Ovary (tissue), 9 donors: ENCODE measurements around the gene SSBP2. TPM values are rescaled to one million over a fixed set of nuclear protein-coding genes. Genes with fewer than 3 reads are reported as not detected.

ENCODE experiments used
- DNase-seq, 5 donors: peaks; one replicate each; pipeline ENCODE4 v3.0.0-alpha.2; 2019 to 2020
- H3K27ac ChIP-seq, 2 donors: fragments of 200-600 bp; one replicate each; pipeline versions ENCODE4 v1.5.1 to v1.8.0; 2019 to 2022
- H3K27me3 ChIP-seq: fragments of 200-600 bp; one replicate; pipeline ENCODE4 v1.8.0; 2022
- H3K36me3 ChIP-seq: fragments of 200-600 bp; sonication (generic); one replicate; pipeline ENCODE4 v1.5.1; 2019
- H3K4me1 ChIP-seq: one replicate; pipeline ENCODE4 v1.8.1; 2013; ENCODE audit warnings: mild to moderate bottlenecking, moderate library complexity; ENCODE audit not compliant: insufficient read depth
- H3K4me3 ChIP-seq: fragments of 200-600 bp; sonication (generic); one replicate; pipeline ENCODE4 v1.5.1; 2017
- H3K9me3 ChIP-seq, 2 donors: fragments of 200-600 bp in 1 of 2; sonication (generic) in 1 of 2; one replicate each; pipeline versions ENCODE4 v1.5.1 to v1.8.1; 2013 to 2019; ENCODE audit warnings: mild to moderate bottlenecking in 1 of 2, moderate library complexity in 1 of 2
- CTCF ChIP-seq, 3 donors: fragments of 450-650 bp in 2 of 3; fragments of 200-600 bp in 1 of 3; IDR thresholded peaks; one replicate each; pipeline versions ENCODE4 v1.5.1 to v1.8.0; 2016 to 2022; ENCODE audit warnings: antibody characterized with exemption in 3 of 3, mild to moderate bottlenecking in 1 of 3
- EP300 ChIP-seq: sonication (generic); formaldehyde crosslinking; IDR thresholded peaks from one replicate; pipeline ENCODE4 v1.6.1; 2017; ENCODE audit warnings: antibody characterized with exemption
- POLR2A ChIP-seq: fragments of 450-650 bp; IDR thresholded peaks from one replicate; pipeline ENCODE4 v1.6.1; 2017; ENCODE audit warnings: antibody characterized with exemption, mild to moderate bottlenecking, moderate library complexity
- WGBS, 3 donors: extraction: QIAGEN DNeasy Blood & Tissue Kit in 1 of 3; methylation state at CpG; one replicate each; pipeline versions ENCODE4 v1.1.5 to v1.1.7; 2013 to 2017; 5-methylcytosine and 5-hydroxymethylcytosine counted together
- intact Hi-C, 4 donors: fragments of 100-400 bp; cut with DNase I; formaldehyde crosslinking; loops; one replicate each; pipeline versions ENCODE4 v1.11.0 to v1.15.1; 2022 to 2023
- polyA plus RNA-seq, 2 donors: library from polyadenylated mRNA; stranded (reverse); fragments of 200-250 nt in 1 of 2; fragments of 350-450 nt in 1 of 2; fragmentation: Illumina TruSeq in 1 of 2; extraction: RNeasy Lipid Tissue Mini Kit (QIAGEN cat#74804) in 1 of 2; gene quantifications; one replicate each; pipeline ENCODE4 v1.2.3, GENCODE V29; 2013 to 2014
- total RNA-seq, 7 donors: library from RNA; depleted of rRNA in 2 of 7; stranded (reverse); fragments of >200 nt in 2 of 7; fragmentation: NEBNext Ultra II Directional in 3 of 7; extraction: Animal tissue kit (Norgen Biotek cat#: 25700) in 3 of 7; gene quantifications; one replicate each; pipeline versions ENCODE4 v1.1.0 to v1.2.4, GENCODE V29; 2016 to 2023
- donor health status: DM: no; HTN: no; CAD: no; lungs with moderate emphysema.
- donor health status: DM: no; HTN: no; CAD: no.
- donor health status: Bipolar disorder and iron deficiency.
- donor health status: DM: yes; HTN: yes; CAD: no.
- donor health status: DM: no; HTN: no; CAD: no.
- donor health status: DM: yes; HTN: yes; CAD: no.

Gene SSBP2
- total and polyA plus RNA-seq, 9 donors, result 40.5 to 126 (median 78.2) TPM

- Histone ChIP-seq H3K4me1 (peaks cover 9% of the 10 kb centered on the region), H3K27me3 (no peaks in the 10 kb centered on the region), H3K27ac (no peak overlapping the region), H3K36me3 (no peaks in the 10 kb centered on the region), H3K9me3 (no peaks in the 10 kb centered on the region), H3K4me3 (no peak overlapping the region)
- TF ChIP-seq CTCF (IDR thresholded peaks at IDR 0.05) (no peak), POLR2A (no peak), EP300 (no peak)
- intact Hi-C loops, result loop anchor here in 3 of 4 donors (2.0 to 5.0 kb wide), 4 partner anchors 37 to 63 kb away; partner anchors contain the start of gene SSBP2 (in 2 of the 3)
- 75 to 84% (median 82%) methylated on average over 5 of the region's 5 CpGs for WGBS, 3 donors
- no peak for DNase-seq
These were observed 38.1 kb upstream of the SSBP2 start for GRCh38 chr5:81789033-81789432.

- DNase-seq, result no peak
- H3K27ac ChIP-seq, result no peak overlapping the region
- WGBS, 3 donors, result 35 to 43% (median 42%) methylated on average over 2 of the region's 2 CpGs
These were observed 37.4 kb upstream of the SSBP2 start for GRCh38 chr5:81788329-81788728.

GRCh38 chr5:81787474-81788242 is 36.8 kb upstream of the SSBP2 start:
- Histone ChIP-seq H3K27ac (no peak overlapping the region), H3K4me3 (no peak overlapping the region), H3K9me3 (no peaks in the 10 kb centered on the region), H3K36me3 (no peaks in the 10 kb centered on the region), H3K27me3 (no peaks in the 10 kb centered on the region), H3K4me1 (peaks cover 9% of the 10 kb centered on the region)
- 6 to 13% (median 8%) methylated on average over 3 of the region's 3 CpGs for WGBS, 3 donors
- intact Hi-C loops, result loop anchor here (2.0 to 5.0 kb wide), 4 partner anchors 35 to 65 kb away; partner anchors contain the start of gene SSBP2 (in 2 of the 4)
- TF ChIP-seq CTCF (IDR thresholded peaks at IDR 0.05) (no peak), POLR2A (no peak), EP300 (no peak)
- peak in 4 of 5 donors; percentile 45 to 85 (median 72) for DNase-seq

More at GRCh38 chr5:81788329-81788728, 37.4 kb upstream of the SSBP2 start:
- Histone ChIP-seq H3K9me3 (no peaks in the 10 kb centered on the region), H3K4me1 (peaks cover 9% of the 10 kb centered on the region), H3K36me3 (no peaks in the 10 kb centered on the region), H3K4me3 (no peak overlapping the region), H3K27me3 (no peaks in the 10 kb centered on the region)
- no peak for TF ChIP-seq POLR2A
- no peak for TF ChIP-seq EP300
- no peak for TF ChIP-seq CTCF (IDR thresholded peaks at IDR 0.05)
- intact Hi-C loops, result loop anchor here in 3 of 4 donors (2.0 to 5.0 kb wide), 4 partner anchors 36 to 64 kb away; partner anchors contain the start of gene SSBP2 (in 2 of the 3)

GRCh38 chr5:81786991-81787390 is 36.1 kb upstream of the SSBP2 start:
- H3K36me3 ChIP-seq, result no peaks in the 10 kb centered on the region
- intact Hi-C loops, result loop anchor here (2.0 to 5.0 kb wide), 4 partner anchors 35 to 65 kb away; partner anchors contain the start of gene SSBP2 (in 2 of the 4)
- no peaks in the 10 kb centered on the region for H3K9me3 ChIP-seq
- no peak for TF ChIP-seq POLR2A
- TF ChIP-seq EP300, result no peak
- TF ChIP-seq CTCF (IDR thresholded peaks at IDR 0.05), result no peak
- no peak overlapping the region for H3K4me3 ChIP-seq
- no peak for DNase-seq
- no peaks in the 10 kb centered on the region for H3K27me3 ChIP-seq
- H3K4me1 ChIP-seq, result peaks cover 9% of the 10 kb centered on the region
- 77 to 85% (median 83%) methylated on average over 5 of the region's 5 CpGs for WGBS, 3 donors
- no peak overlapping the region for H3K27ac ChIP-seq
